Measurements from ENCODE around the gene LRTM1. TPM values are rescaled to one million over a fixed set of nuclear protein-coding genes. Genes with fewer than 3 reads are reported as not detected.

LRTM1 gene
- polyA plus RNA-seq, 2 of the 4 experiments (the other 2 are of a cell fraction) = not detected

- TF ChIP-seq RFX5 (IDR thresholded peaks at IDR 0.05) = no peak
- no peak for TF ChIP-seq RAD21 (conservative IDR thresholded peaks at IDR 0.05 in 1 of 2, IDR thresholded peaks at IDR 0.05 in 1 of 2)
- TF ChIP-seq ZFP36 (IDR thresholded peaks at IDR 0.05; ENCODE audit: borderline replicate concordance, partially characterized antibody) = no peak
- TF ChIP-seq E2F6 (IDR thresholded peaks at IDR 0.05; ENCODE audit: borderline replicate concordance, low read depth) = no peak
- no peak for TF ChIP-seq KDM5A (IDR thresholded peaks at IDR 0.05)
- no peak for TF ChIP-seq EHMT2 (IDR thresholded peaks at IDR 0.05; ENCODE audit: low read depth)
- TF ChIP-seq NFE2L2 (conservative IDR thresholded peaks at IDR 0.05; ENCODE audit: low read length) = no peak
- 20% methylated on average over 2 of the region's 4 CpGs for WGBS (ENCODE audit: missing lambda C conversion rate)
- CTCF ChIA-PET = no interaction called here
- peaks cover 3% of the 10 kb centered on the region; the same call in 1 of the 3 replicates for H3K4me1 ChIP-seq
- no peaks in the 10 kb centered on the region for H3K9me3 ChIP-seq
- H3K4me2 ChIP-seq = no peak overlapping the region
- H3K27ac ChIP-seq = no peak overlapping the region; a peak in 1 of 6 replicates
- no peak for FAIRE-seq
- ATAC-seq = no peak; a peak in 1 of 6 replicates
- no peak for DNase-seq (ENCODE audit: low read depth in 1 of 2, low spot score in 1 of 2)
- H3K4me3 ChIP-seq = no peak overlapping the region
- POLR2A ChIA-PET = no interaction called here
These were observed 56.0 kb downstream of the LRTM1 start for GRCh38 chr3:54871867-54872266.

- Histone ChIP-seq H3K27ac (no peak overlapping the region), H3K4me2 (no peak overlapping the region), H3K4me1 (peaks cover 3% of the 10 kb centered on the region; the same call in 1 of the 3 replicates), H3K4me3 (no peak overlapping the region), H3K9me3 (no peaks in the 10 kb centered on the region)
- 5% methylated on average over 7 of the region's 7 CpGs for WGBS (ENCODE audit: missing lambda C conversion rate)
- TF ChIP-seq ESRRA (IDR thresholded peaks at IDR 0.05; ENCODE audit: borderline replicate concordance, low read length) (no peak), RAD21 (conservative IDR thresholded peaks at IDR 0.05 in 1 of 2, IDR thresholded peaks at IDR 0.05 in 1 of 2) (peak; percentile 72 to 78), PBX3 (IDR thresholded peaks at IDR 0.05) (no peak), SMC3 (IDR thresholded peaks at IDR 0.05) (peak; percentile 79), RCOR1 (IDR thresholded peaks at IDR 0.05; ENCODE audit: low read depth, low read length) (no peak), ELK1 (IDR thresholded peaks at IDR 0.05; ENCODE audit: low read depth, low read length) (no peak), RARB (CRISPR knock-in tag; IDR thresholded peaks at IDR 0.05) (no peak), NPAS2 (CRISPR knock-in tag; IDR thresholded peaks at IDR 0.05; ENCODE audit: borderline replicate concordance) (no peak), CTCF (IDR thresholded peaks at IDR 0.05) (peak; percentile 53), MYC (IDR thresholded peaks at IDR 0.05; ENCODE audit: borderline replicate concordance, low read length) (no peak)
- TF ChIP-seq, protein P1, sequence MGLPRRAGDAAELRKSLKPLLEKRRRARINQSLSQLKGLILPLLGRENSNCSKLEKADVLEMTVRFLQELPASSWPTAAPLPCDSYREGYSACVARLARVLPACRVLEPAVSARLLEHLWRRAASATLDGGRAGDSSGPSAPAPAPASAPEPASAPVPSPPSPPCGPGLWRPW (IDR thresholded peaks at IDR 0.05) = no peak
- ChIA-PET POLR2A (no interaction called here), CTCF (interaction anchor here (0.6 to 1.6 kb wide), 10 partner anchors 9 to 617 kb away, joined by 3 to 5 read pairs (median 3); partner anchors contain the start of gene WNT5A)
- DNase-seq (ENCODE audit: low read depth in 1 of 2, low spot score in 1 of 2) (peak; percentile 47), ATAC-seq (peak; percentile 75 to 80), FAIRE-seq (no peak)
These were observed 57.4 kb downstream of the LRTM1 start for GRCh38 chr3:54870423-54870822.

Data from A549 (cell line).